Uterus (tissue), 4 donors: ENCODE measurements around the gene GNG4. TPM values are rescaled to one million over a fixed set of nuclear protein-coding genes. Genes with fewer than 3 reads are reported as not detected.

Experiments
- DNase-seq, 2 donors: peaks; one replicate each; pipeline ENCODE4 v3.0.0-alpha.2; 2019 to 2020
- H3K27ac ChIP-seq, 2 donors: fragments of 200-600 bp; sonication (generic); 1 replicate in 1 of 2; 2 replicates in 1 of 2; pipeline ENCODE4 v1.5.1; 2016 to 2018
- H3K27me3 ChIP-seq, 2 donors: fragments of 200-600 bp; sonication (generic); one replicate each; pipeline ENCODE4 v1.5.1; 2018 to 2019; ENCODE audit warnings: control low read depth in 1 of 2
- H3K36me3 ChIP-seq, 2 donors: fragments of 200-600 bp; sonication (generic); one replicate each; pipeline ENCODE4 v1.5.1; 2019; ENCODE audit warnings: control low read depth in 1 of 2
- H3K4me1 ChIP-seq, 2 donors: fragments of 200-600 bp; sonication (generic); one replicate each; pipeline ENCODE4 v1.5.1; 2018 to 2019; ENCODE audit warnings: control low read depth in 1 of 2
- H3K4me3 ChIP-seq, 2 donors: fragments of 200-600 bp; sonication (generic); 1 replicate in 1 of 2; 2 replicates in 1 of 2; pipeline ENCODE4 v1.5.1; 2018 to 2019; ENCODE audit warnings: mild to moderate bottlenecking in 1 of 2
- H3K9me3 ChIP-seq, 2 donors: fragments of 200-600 bp; sonication (generic); one replicate each; pipeline ENCODE4 v1.5.1; 2019; ENCODE audit warnings: control low read depth in 1 of 2
- POLR2A ChIP-seq, 2 donors: fragments of 450-650 bp; IDR thresholded peaks; one replicate each; pipeline ENCODE4 v1.6.1; 2016; ENCODE audit warnings: antibody characterized with exemption in 2 of 2, mild to moderate bottlenecking in 1 of 2, moderate library complexity in 1 of 2
- intact Hi-C: fragments of 100-400 bp; cut with DNase I; formaldehyde crosslinking; loops from one replicate; pipeline ENCODE4 v1.15.1; 2023; ENCODE audit warnings: low total_unique reads
- total RNA-seq, 4 donors: library from RNA; depleted of rRNA in 3 of 4; stranded (reverse); fragments of >200 nt in 3 of 4; gene quantifications; one replicate each; pipeline versions ENCODE4 v1.1.0 to v1.2.4, GENCODE V29; 2014 to 2023
- TF ChIP-seq, protein P1 (sequence below), 4 experiments: fragments of 200-600 bp in 2 of 4; fragments of 450-650 bp in 2 of 4; sonication (generic) in 2 of 4; IDR thresholded peaks; one replicate each; pipeline ENCODE4 v1.5.1; 2016 to 2019; ENCODE audit warnings: antibody characterized with exemption in 4 of 4, mild to moderate bottlenecking in 2 of 4, moderate library complexity in 1 of 4
- donor health status: DM: yes; HTN: yes; CAD: no.

GNG4 gene
- total RNA-seq, 4 donors from 2014 or later, result 0.51 to 8.2 (median 2.3) TPM

DNA sequence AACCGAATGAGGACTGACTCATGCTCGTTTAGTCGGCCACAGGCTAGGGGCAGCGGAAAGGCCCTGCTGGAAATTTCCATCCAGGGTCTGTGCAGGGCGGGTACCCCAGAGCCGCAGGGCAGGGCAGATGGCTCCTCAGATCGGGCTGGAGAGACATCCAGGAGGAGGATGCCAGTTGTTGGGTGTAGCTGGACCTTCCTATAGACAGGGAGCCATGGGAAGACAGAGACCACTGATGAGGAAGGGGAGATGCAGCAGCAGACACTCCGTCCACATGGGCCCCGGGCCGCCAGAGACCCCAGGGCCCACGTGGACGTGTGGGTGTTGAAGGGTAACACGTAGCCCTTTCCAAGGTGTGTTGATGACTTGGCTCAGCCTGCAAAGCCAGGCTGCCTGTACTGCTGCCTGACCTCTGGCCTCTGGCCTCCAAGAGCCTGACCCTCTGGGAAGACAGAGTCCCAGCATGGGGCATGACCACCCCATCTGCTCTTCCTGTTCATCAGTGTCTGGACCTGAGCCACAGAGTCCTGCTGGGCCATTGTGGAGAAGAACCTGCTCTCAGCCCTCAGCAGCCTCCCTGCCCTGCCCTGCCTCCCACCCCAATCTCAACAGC, 4.8 kb downstream of the GNG4 start:
- no peak for TF ChIP-seq POLR2A (IDR thresholded peaks at IDR 0.05)
- TF ChIP-seq, protein P1, sequence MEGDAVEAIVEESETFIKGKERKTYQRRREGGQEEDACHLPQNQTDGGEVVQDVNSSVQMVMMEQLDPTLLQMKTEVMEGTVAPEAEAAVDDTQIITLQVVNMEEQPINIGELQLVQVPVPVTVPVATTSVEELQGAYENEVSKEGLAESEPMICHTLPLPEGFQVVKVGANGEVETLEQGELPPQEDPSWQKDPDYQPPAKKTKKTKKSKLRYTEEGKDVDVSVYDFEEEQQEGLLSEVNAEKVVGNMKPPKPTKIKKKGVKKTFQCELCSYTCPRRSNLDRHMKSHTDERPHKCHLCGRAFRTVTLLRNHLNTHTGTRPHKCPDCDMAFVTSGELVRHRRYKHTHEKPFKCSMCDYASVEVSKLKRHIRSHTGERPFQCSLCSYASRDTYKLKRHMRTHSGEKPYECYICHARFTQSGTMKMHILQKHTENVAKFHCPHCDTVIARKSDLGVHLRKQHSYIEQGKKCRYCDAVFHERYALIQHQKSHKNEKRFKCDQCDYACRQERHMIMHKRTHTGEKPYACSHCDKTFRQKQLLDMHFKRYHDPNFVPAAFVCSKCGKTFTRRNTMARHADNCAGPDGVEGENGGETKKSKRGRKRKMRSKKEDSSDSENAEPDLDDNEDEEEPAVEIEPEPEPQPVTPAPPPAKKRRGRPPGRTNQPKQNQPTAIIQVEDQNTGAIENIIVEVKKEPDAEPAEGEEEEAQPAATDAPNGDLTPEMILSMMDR (IDR thresholded peaks at IDR 0.05), result no peak
- Histone ChIP-seq H3K36me3 (no peaks in the 10 kb centered on the region), H3K27me3 (no peaks in the 10 kb centered on the region), H3K4me3 (no peak overlapping the region), H3K4me1 (peaks cover 0 to 12% of the 10 kb centered on the region in 2 donors), H3K27ac (no peak overlapping the region), H3K9me3 (no peaks in the 10 kb centered on the region)
- no peak for DNase-seq
- intact Hi-C loops, result no loop called here

- Histone ChIP-seq H3K27me3 (no peaks in the 10 kb centered on the region), H3K4me1 (peaks cover 0 to 4% of the 10 kb centered on the region in 2 donors), H3K36me3 (no peaks in the 10 kb centered on the region), H3K9me3 (no peaks in the 10 kb centered on the region), H3K27ac (no peak overlapping the region), H3K4me3 (no peak overlapping the region)
- DNase-seq, result no peak
- TF ChIP-seq, protein P1 (IDR thresholded peaks at IDR 0.05), result no peak
- TF ChIP-seq POLR2A (IDR thresholded peaks at IDR 0.05), result no peak
- intact Hi-C loops, result no loop called here
Measured at GRCh38 chr1:235643837-235644692, 5.5 kb downstream of the GNG4 start.

GRCh38 chr1:235642943-235643371, 6.6 kb downstream of the GNG4 start:
- no peaks in the 10 kb centered on the region for H3K4me1 ChIP-seq
- H3K9me3 ChIP-seq, result no peaks in the 10 kb centered on the region
- no peak for DNase-seq
- H3K4me3 ChIP-seq, result no peak overlapping the region
- intact Hi-C loops, result no loop called here
- no peaks in the 10 kb centered on the region for H3K36me3 ChIP-seq
- TF ChIP-seq, protein P1 (IDR thresholded peaks at IDR 0.05), result no peak
- no peak for TF ChIP-seq POLR2A (IDR thresholded peaks at IDR 0.05)
- H3K27ac ChIP-seq, result no peak overlapping the region
- no peaks in the 10 kb centered on the region for H3K27me3 ChIP-seq

- H3K36me3 ChIP-seq, result no peaks in the 10 kb centered on the region
- H3K27ac ChIP-seq, result no peak overlapping the region
- H3K4me1 ChIP-seq, result no peaks in the 10 kb centered on the region
- H3K27me3 ChIP-seq, result no peaks in the 10 kb centered on the region
- no peak overlapping the region for H3K4me3 ChIP-seq
- no peak for TF ChIP-seq POLR2A (IDR thresholded peaks at IDR 0.05)
- no peak for DNase-seq
- intact Hi-C loops, result no loop called here
- no peaks in the 10 kb centered on the region for H3K9me3 ChIP-seq
Measured at GRCh38 chr1:235642011-235642942, 7.3 kb downstream of the GNG4 start.

DNA sequence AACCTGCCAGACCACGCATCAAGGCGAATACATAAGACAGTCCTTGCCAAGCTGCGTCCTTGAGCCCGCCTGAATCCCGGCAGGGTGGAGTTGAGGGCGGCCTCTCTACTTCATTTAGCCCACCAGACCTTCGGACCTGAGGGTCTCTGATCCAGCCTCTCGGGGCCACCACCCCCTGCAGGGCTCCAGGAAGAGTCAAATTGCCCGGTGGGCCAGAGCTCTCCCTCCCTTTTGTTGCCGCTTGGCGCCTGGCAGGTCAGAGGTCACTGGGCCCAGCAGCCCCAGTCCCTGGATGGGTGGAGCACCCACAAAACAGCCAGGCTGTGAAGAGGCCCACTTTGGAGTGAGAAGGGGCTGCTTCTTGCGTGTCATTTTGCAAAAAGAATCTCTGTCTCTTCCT, 9.0 kb downstream of the GNG4 start:
- Histone ChIP-seq H3K27ac (no peak overlapping the region), H3K36me3 (no peaks in the 10 kb centered on the region), H3K27me3 (no peaks in the 10 kb centered on the region), H3K9me3 (no peaks in the 10 kb centered on the region), H3K4me3 (no peak overlapping the region), H3K4me1 (no peaks in the 10 kb centered on the region)
- no peak for DNase-seq
- intact Hi-C loops, result no loop called here
- TF ChIP-seq, protein P1 (IDR thresholded peaks at IDR 0.05), result no peak
- no peak for TF ChIP-seq POLR2A (IDR thresholded peaks at IDR 0.05)
